ENCODE results near the gene FLT3.
"Not testable (repeated sequence)": the region's sequence is repeated elsewhere in the genome, so short reads cannot be mapped to it uniquely, and the experiment has no call there.

FLT3 gene

DNA sequence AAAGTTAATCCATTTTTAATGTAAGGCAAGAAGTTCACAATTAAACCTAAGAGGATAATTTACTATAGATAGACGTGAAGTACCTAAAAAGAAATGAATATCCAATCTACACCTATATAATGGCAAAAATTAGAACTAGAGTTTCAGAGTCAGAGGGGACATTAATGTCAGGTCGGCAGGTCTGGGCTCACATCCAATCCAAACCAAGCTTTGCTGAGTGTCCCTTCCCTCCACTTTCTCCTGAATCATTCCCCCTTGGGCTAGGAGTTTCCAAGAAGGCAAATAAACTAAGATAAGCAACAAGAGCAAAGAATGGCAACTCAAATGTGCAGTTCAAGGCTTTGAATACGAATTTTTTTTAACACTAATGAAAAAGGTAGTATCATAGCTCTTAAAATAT is 2.9 kb downstream of the FLT3 start:
- H3K4me3 ChIP-seq (replicated peaks; ENCODE audit: low read depth, low read length), result no peak overlapping the region
- no peaks in the 10 kb centered on the region for H3K36me3 ChIP-seq (ENCODE audit: control insufficient read depth, insufficient read depth, low read length)
- no peak for DNase-seq (ENCODE audit: extremely low read depth, insufficient read length)
- TF ChIP-seq CTCF (IDR thresholded peaks at IDR 0.05; ENCODE audit: insufficient read depth, low read length, poor library complexity, severe bottlenecking), result no peak
- H3K27me3 ChIP-seq (replicated peaks; ENCODE audit: control insufficient read depth, insufficient read depth, low read length), result no peaks in the 10 kb centered on the region; the same call in 1 of the 2 replicates

DNA sequence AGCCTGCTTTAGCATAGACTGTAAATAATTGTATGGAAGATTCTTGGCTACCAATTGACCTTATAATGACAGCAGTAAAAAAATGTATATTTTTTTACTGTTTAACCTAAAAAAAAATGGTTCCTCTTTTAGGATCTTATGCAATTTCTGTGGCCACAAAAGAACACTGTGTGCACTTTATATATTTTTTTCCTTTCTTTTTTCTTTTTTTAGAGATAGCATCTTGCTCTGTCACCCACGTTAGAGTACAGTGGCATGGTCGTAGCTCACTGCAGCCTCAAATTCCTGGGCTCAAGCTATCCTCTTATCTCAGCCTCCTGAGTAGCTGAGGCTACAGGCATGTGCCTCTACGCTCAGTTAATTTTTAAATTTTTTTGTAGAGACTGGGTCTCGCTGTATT is 6.1 kb downstream of the FLT3 start:
- DNase-seq (ENCODE audit: extremely low read depth, insufficient read length), result no peak
- Histone ChIP-seq H3K36me3 (ENCODE audit: control insufficient read depth, insufficient read depth, low read length) (no peaks in the 10 kb centered on the region), H3K27me3 (replicated peaks; ENCODE audit: control insufficient read depth, insufficient read depth, low read length) (no peaks in the 10 kb centered on the region; the same call in 1 of the 2 replicates), H3K4me3 (replicated peaks; ENCODE audit: low read depth, low read length) (no peak overlapping the region)
- no peak for TF ChIP-seq CTCF (IDR thresholded peaks at IDR 0.05; ENCODE audit: insufficient read depth, low read length, poor library complexity, severe bottlenecking)

DNA sequence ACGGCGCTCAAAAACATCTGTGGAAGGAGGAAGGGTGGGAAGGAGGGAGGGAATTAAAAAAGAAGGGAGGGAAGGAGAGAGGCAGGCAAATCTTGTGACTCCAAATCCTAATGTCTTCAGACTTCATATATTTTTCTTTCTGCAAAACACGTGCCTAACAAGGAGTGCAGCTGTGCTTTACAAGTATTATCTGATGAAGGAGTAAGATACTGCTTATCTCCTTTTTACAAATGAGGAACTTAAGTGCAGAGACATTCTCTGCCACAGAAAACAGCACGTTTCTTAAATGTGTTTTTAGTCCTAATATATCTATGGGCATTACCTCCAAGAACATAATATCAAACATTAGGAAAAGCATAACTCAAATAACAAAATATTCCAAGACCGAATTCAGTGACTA is 6.5 kb downstream of the FLT3 start:
- no peak for TF ChIP-seq CTCF (IDR thresholded peaks at IDR 0.05; ENCODE audit: insufficient read depth, low read length, poor library complexity, severe bottlenecking)
- H3K36me3 ChIP-seq (ENCODE audit: control insufficient read depth, insufficient read depth, low read length), result no peaks in the 10 kb centered on the region
- H3K4me3 ChIP-seq (replicated peaks; ENCODE audit: low read depth, low read length), result no peak overlapping the region
- DNase-seq (ENCODE audit: extremely low read depth, insufficient read length), result no peak
- no peaks in the 10 kb centered on the region; the same call in 1 of the 2 replicates for H3K27me3 ChIP-seq (replicated peaks; ENCODE audit: control insufficient read depth, insufficient read depth, low read length)

DNA sequence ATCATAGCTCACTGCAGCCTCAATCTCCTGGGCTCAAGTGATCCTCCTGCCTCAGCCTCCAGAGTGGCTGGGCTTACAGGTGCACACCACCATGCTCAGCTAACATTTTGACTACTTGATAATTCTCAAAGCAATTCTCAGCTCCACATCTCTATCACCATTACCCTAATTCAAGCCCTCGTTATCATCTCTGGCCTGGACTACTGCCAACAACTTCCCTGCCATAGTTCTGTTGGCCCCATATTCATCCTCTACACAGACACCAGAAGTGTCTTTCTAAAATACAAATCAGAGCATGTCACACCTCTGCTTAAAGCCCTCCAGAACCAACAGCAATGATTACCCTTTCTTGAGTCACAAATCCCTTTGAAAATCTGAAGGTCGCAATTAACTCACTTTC is 7.9 kb downstream of the FLT3 start:
- Histone ChIP-seq H3K36me3 (ENCODE audit: control insufficient read depth, insufficient read depth, low read length) (no peaks in the 10 kb centered on the region), H3K4me3 (replicated peaks; ENCODE audit: low read depth, low read length) (no peak overlapping the region), H3K27me3 (replicated peaks; ENCODE audit: control insufficient read depth, insufficient read depth, low read length) (no peaks in the 10 kb centered on the region; the same call in 1 of the 2 replicates)
- no peak for DNase-seq (ENCODE audit: extremely low read depth, insufficient read length)
- TF ChIP-seq CTCF (IDR thresholded peaks at IDR 0.05; ENCODE audit: insufficient read depth, low read length, poor library complexity, severe bottlenecking), result no peak

GRCh38 chr13:28089065-28089464 is 11.3 kb downstream of the FLT3 start:
- no peak for DNase-seq (ENCODE audit: extremely low read depth, insufficient read length)
- no peaks in the 10 kb centered on the region for H3K36me3 ChIP-seq (ENCODE audit: control insufficient read depth, insufficient read depth, low read length)
- H3K4me3 ChIP-seq (replicated peaks; ENCODE audit: low read depth, low read length), result no peak overlapping the region
- no peak for TF ChIP-seq CTCF (IDR thresholded peaks at IDR 0.05; ENCODE audit: insufficient read depth, low read length, poor library complexity, severe bottlenecking)
- no peaks in the 10 kb centered on the region for H3K27me3 ChIP-seq (replicated peaks; ENCODE audit: control insufficient read depth, insufficient read depth, low read length)

GRCh38 chr13:28077820-28078219 is 22.6 kb downstream of the FLT3 start:
- DNase-seq (ENCODE audit: extremely low read depth, insufficient read length); H3K27me3 ChIP-seq (replicated peaks; ENCODE audit: control insufficient read depth, insufficient read depth, low read length); H3K4me3 ChIP-seq (replicated peaks; ENCODE audit: low read depth, low read length); H3K36me3 ChIP-seq (ENCODE audit: control insufficient read depth, insufficient read depth, low read length): not testable (repeated sequence)

Data from GM06990 (cell line).